GM18951 (cell line): ENCODE results near the gene ELP6.
"Not testable (repeated sequence)": the region's sequence is repeated elsewhere in the genome, so short reads cannot be mapped to it uniquely, and the experiment has no call there.

Source experiments
- POLR2A ChIP-seq: IDR thresholded peaks from 4 replicates; pipeline ENCODE4 v1.6.1; 2011; ENCODE audit warnings: mild to moderate bottlenecking; ENCODE audit not compliant: insufficient read length, insufficient read depth; ENCODE audit errors: extremely low read depth
- in situ Hi-C: fragments of 300-500 bp; cut with MboI; formaldehyde crosslinking; loops from one replicate; pipeline ENCODE4 v1.12.0; 2022; ENCODE audit warnings: low sequenced_read_pairs, mixed read lengths, inconsistent platforms; ENCODE audit not compliant: unreplicated experiment

Gene ELP6

GRCh38 chr3:47525617-47526016 is 12.1 kb upstream of the ELP6 start:
- no peak for TF ChIP-seq POLR2A
- in situ Hi-C loops, result loop anchor here (10.0 kb wide), 1 partner anchor 629 kb away; no protein-coding TSS in a partner anchor

GRCh38 chr3:47523310-47524073 is 10.0 kb upstream of the ELP6 start:
- in situ Hi-C loops, result loop anchor here (10.0 kb wide), 1 partner anchor 631 kb away; no protein-coding TSS in a partner anchor
- no peak for TF ChIP-seq POLR2A

GRCh38 chr3:47522082-47522987 is 8.8 kb upstream of the ELP6 start:
- in situ Hi-C loops, result loop anchor here (10.0 kb wide), 1 partner anchor 632 kb away; no protein-coding TSS in a partner anchor
- no peak for TF ChIP-seq POLR2A

GRCh38 chr3:47520756-47521155 is 7.2 kb upstream of the ELP6 start:
- TF ChIP-seq POLR2A, result no peak
- in situ Hi-C loops, result loop anchor here (10.0 kb wide), 1 partner anchor 634 kb away; no protein-coding TSS in a partner anchor

- no peak for TF ChIP-seq POLR2A
- in situ Hi-C loops, result loop anchor here (5.0 kb wide), 1 partner anchor 269 kb away; no protein-coding TSS in a partner anchor
Observed at GRCh38 chr3:47517937-47518336, 4.4 kb upstream of the ELP6 start.

GRCh38 chr3:47515864-47516319 is 2.4 kb upstream of the ELP6 start:
- TF ChIP-seq POLR2A, result no peak
- in situ Hi-C loops, result loop anchor here (5.0 kb wide), 1 partner anchor 271 kb away; no protein-coding TSS in a partner anchor

- no peak for TF ChIP-seq POLR2A
- in situ Hi-C loops, result loop anchor here (5.0 kb wide), 1 partner anchor 272 kb away; no protein-coding TSS in a partner anchor
Observed at GRCh38 chr3:47515100-47515499, 1.6 kb upstream of the ELP6 start.

- in situ Hi-C loops, result no loop called here
- TF ChIP-seq POLR2A, result no peak
Observed at GRCh38 chr3:47512416-47513124, 942 bp downstream of the ELP6 start.

GRCh38 chr3:47505267-47505666 is 8.2 kb downstream of the ELP6 start:
- in situ Hi-C loops, result not testable (repeated sequence)

- no peak for TF ChIP-seq POLR2A
- in situ Hi-C loops, result no loop called here
Observed at GRCh38 chr3:47504113-47504512, 9.4 kb downstream of the ELP6 start.

GRCh38 chr3:47503033-47503432 is 10.5 kb downstream of the ELP6 start:
- in situ Hi-C loops, result no loop called here
- no peak for TF ChIP-seq POLR2A

- no peak for TF ChIP-seq POLR2A
- in situ Hi-C loops, result no loop called here
Observed at GRCh38 chr3:47496892-47497291, 16.6 kb downstream of the ELP6 start.

- no peak for TF ChIP-seq POLR2A
- in situ Hi-C loops, result no loop called here
Observed at GRCh38 chr3:47495886-47496285, 17.6 kb downstream of the ELP6 start.

GRCh38 chr3:47495111-47495510 is 18.4 kb downstream of the ELP6 start:
- no peak for TF ChIP-seq POLR2A

More at GRCh38 chr3:47495111-47495510, 18.4 kb downstream of the ELP6 start:
- in situ Hi-C loops, result no loop called here
